ENCODE data around the gene GABBR2.
"Not testable (repeated sequence)": the region's sequence is repeated elsewhere in the genome, so short reads cannot be mapped to it uniquely, and the experiment has no call there.

The GABBR2 gene

DNA sequence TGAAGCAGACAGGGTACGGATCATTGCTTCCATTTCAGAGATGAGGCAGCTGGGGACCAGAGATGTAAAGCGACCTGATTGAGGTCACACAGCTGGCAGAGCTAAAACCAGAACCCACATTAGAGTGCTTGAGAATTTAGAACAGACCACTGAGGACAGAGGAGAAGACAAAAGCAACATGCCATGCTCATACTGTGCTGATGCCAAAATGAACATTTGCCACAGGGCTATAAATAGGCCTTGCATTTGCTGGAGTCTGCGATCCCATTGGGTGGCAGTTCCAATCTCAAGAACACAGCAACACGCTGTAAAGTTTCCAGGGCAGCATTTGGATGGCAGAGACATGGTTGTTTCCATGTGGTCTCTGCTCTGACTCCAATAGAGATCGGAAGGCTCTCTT lies 230.9 kb downstream of the GABBR2 start:
- no peak for DNase-seq (ENCODE audit: low read depth)

DNA sequence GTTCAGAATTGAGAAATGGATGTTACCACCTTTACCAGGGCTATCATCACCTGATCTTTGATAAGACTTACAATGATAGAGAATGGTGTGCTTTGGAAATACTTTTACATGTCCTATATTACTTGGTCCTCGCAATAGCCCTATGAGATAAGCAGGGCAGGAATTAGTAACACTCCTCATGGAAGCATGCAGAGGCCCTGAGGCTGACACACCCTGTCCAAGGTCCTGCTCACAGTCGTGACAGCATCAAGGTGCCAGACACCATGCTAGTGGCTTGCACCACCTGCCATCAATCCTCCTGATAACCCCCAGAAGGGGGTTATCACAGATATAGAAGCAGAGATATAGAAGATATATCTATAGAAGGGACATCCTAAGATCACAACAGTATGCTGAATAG lies 236.5 kb downstream of the GABBR2 start:
- DNase-seq (ENCODE audit: low read depth), result no peak

DNA sequence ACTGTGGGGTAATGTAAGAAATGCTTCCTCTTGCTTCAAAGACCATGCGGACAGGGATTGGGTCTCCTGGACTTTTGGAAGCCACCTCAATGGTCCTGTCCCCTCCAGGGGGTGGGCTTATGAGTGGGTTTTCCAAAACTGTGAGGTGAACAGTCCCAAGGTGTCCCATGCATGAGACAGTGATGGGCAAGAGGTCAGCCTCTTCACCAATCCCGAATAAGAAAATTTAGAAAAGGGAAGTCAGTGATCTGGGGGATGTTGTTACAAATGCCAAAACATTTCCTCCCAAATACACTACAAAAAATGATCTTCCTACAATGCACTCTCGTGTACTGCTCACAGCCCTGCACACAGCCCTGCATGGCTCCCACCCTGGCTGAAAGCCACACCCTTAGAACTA lies 237.6 kb downstream of the GABBR2 start:
- DNase-seq (ENCODE audit: low read depth), result no peak

DNA sequence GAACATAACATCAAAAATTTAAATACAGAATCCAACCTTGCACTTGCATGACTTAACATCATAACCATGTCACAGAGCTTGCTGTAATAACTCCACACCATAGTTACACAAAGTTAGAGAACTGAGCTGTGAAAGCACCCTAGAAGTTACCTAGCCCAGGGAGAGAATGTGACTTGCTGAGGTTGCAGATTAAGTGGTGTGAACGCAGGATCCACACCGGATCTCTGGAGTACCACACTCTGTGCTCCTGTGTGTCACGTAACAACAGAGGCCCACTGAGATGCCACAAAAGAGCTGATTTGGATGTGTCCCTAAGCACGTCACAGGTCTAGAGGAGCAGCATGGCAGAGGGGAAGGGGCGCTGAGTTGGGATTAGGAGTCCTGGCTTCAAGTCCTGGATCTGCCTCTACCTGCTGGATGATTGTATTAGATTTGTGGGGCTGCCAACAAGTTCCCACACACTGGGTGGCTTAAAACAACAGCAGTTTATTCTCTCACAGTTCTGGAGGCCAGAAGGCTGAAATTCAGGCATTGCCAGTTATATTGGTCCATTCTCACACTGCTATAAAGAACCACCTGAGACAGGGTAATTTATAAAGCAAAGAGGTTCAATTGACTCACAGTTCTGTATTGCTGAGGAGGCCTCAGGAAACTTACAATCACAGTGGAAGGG lies 240.0 kb downstream of the GABBR2 start:
- DNase-seq (ENCODE audit: low read depth), result no peak

DNA sequence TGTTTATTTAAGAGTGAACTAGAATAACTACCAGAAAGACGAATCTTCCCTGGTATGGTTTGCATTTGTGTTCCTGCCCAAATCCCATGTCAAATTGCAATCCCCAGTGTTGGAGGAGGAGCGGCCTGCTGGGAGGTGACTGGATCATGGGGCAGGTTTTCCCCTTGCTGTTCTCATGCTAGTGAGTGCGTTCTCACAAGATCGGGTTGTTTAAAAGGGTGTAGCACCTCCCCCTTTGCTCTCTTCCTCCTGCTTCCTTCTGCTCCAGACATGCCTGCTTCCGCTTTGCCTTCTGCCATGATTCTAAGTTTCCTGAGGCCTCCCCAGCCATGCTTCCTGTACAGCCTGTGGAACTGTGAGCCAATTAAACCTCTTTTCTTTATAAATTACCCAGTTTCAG lies 242.9 kb downstream of the GABBR2 start:
- no peak for DNase-seq (ENCODE audit: low read depth)

DNA sequence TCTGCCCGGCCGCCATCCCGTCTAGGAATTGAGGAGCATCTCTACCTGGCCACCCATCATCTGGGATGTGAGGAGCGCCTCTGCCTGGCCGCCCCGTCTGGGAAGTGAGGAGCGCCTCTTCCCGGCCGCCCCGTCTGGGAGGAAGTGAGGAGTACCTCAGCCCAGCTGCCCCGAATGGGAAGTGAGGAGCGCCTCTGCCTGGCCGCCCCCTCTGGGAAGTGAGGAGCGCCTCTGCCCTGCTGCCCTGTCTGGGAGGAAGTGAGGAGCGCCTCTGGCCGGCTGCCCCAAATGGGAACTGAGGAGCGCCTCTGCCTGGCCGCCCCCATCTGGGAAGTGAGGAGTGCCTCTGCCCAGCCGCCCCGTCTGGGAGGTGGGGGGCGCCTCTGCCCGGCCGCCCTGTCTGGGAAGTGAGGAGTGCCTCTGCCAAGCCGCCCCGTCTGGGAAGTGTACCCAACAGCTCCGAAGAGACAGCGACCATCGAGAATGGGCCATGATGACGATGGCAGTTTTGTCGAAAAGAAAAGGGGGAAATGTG lies 244.5 kb downstream of the GABBR2 start:
- DNase-seq (ENCODE audit: low read depth), result not testable (repeated sequence)

DNA sequence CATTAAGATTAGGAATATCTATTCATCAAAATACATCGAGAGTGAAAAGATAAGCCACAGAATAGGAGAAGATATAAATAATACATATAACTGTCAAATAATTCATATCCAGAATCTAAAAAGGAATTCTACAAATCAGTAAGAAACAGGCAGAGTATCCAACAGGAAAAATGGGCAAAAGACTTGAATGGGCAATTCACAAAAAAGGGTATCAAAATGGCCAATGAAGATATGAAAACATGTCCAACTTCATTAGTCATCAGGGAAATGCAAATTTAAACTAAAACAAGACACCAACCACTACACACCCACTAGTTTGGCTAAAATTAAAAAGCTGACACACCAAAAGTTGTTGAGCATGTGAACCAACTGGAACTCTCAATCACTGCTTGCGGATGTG lies 246.4 kb downstream of the GABBR2 start:
- no peak for DNase-seq (ENCODE audit: low read depth)

DNA sequence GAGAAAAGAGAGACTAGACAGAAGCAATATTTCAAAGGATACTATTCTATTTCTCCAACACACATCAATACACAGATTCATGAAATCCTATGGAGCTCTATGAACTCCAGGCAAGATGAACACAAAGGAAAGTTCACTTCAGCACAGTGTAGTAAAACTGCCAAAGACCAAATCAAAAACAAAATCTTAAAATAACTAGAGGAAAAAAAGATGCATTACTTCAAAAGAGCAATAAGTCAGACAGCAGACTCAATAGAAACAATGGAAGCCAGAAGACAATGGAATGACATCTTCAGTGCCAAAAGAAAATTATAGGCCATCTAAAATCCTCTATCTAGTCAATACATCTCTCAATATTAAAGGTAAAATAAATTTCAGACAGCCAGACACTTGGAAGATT lies 248.0 kb downstream of the GABBR2 start:
- no peak for DNase-seq (ENCODE audit: low read depth)

DNA sequence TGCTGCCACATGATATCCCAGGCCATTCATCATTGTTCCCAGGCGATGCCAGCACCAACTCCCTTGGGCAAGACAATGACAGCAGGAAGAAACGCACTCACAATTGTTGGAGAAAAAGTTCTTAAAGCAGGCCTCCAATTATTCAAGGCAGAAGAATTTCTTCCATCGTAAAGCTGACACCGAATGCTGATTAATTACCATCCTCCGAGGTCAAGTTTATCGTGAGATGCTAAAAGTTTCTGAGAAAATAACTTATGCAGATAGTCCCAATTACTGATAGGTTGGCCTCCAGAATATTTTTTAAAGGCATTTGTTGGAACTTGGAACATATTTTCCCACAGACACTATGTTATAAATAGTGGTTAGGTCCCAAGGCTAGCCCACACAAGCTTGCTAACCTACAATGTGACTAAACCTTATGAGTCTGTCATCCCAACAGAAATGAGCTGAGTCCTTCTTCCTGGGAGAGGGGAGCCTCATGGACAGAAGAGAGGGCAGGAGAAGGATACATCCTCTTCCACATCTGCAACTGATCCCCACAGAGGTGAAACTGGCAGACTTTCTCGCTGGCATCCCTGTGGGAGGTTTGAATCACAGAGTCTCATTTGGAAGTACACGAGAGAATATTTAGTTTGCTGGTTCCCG lies 250.9 kb downstream of the GABBR2 start:
- DNase-seq (ENCODE audit: low read depth), result no peak

DNA sequence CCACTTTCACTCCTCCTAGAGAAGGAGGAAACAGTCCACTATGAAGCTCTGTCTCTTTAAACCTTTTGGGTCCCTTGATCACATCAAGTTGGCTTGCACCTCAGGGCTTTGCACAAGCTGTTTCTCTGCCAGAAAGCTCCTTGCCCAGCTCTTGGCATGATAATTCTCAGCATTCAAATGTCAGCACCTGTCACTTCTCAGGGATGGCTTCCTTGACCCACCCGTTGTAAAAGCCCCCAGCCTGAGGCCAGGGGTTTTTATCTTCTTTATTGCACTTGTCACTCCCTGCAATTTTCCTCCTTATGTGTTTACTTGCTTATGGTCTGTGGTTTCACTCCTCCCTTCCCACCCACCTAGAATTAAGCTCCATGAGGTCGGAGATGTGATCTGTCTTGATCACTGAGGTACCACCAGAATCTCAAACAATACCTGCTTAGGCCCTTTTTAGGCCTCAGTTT lies 252.6 kb downstream of the GABBR2 start:
- no peak for DNase-seq (ENCODE audit: low read depth)

DNA sequence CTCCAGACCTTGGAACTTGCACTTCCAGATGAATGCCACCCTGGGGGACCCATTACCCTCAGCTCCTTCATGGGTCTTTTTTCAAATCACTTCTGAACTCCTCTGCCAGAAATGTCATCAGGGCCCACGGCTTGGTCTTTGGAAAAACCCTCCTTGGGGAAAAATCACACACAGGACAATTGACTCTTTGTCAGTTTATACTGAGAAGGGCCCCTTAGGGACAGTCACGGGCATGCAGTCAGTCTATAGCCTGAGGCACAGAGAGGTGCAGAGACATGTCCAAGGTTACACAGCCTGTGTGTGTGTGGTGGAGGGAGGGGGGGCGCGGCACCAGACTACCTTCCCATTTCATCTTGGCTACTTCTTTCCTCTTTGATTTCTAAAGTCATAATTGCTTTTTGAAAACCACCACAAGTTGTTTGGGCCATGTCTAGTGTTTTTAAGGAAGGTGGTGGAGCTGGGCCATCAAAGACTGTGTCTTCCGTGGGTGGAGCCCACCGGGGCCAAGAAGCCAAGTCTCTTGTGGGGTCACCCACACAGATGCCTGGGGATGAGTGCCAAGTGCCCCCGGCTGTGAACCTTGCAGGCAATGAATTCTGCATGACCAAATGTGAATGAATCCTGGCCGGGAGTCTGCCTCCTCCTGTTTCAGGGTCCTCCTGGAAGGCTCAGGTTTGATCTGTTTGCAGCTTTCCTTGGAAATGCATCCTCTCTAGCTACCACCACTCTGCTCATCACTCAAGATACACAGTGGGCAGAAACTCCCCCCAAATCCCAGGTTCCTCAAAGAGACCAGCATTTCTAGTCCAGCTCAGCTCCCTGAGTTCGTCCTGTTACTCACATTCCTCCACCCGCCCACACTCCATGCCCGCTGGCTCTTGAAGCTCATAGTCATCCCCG lies 253.2 kb downstream of the GABBR2 start:
- no peak for DNase-seq (ENCODE audit: low read depth)

DNA sequence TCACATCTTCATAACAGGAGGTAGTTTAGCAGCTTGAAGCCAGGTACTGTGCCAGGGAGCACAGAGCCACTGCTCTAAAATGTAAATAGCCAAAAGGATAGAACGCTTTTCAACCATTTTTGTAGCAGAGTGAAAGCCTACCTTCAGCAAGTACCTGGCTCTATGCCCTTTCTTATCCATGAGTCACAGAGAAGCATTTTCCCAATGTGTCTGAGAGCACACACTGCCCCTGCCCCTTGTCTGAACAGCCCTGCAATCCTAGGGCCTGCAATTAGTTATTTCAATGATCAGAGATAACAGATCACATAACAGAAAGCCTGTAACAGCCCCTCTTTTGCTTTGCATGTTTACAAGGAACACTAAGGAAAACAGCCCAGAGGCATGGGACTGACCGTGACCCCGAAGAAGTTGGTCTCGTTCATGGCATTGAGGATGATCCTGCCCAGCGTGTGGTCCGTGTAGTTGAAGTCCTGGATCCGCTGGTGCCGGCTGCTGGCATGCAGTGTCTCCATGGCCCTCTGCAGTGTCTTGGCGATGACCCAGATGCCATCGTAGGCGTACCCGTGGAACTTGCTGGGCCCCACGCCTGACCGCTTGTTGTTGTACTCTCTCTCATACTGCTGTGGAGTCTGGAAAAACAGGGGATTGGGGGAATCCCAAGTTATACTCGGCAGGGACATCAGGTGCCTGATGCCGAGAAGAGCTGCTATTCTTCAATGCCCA lies 255.0 kb downstream of the GABBR2 start:
- DNase-seq (ENCODE audit: low read depth), result no peak

DNA sequence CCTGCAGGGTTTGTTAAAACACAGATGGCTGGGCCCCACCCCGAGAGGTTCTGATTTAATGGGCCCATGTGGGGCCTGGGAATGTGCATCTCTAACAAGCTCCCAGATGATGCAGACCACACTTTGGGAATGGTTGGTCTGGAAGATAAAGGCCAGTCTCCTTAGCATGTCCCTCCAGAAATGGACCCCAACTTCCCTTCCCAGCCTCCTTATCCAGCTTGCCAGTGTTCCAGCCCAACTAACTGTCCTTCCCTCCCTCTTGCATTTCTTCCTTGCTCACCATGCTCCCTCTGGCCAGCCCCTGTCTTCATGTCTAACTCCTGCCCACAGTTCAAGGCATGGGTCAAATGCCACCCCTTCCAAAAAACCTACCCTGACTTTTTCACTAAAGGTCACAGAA lies 257.2 kb downstream of the GABBR2 start:
- DNase-seq (ENCODE audit: low read depth), result no peak

DNA sequence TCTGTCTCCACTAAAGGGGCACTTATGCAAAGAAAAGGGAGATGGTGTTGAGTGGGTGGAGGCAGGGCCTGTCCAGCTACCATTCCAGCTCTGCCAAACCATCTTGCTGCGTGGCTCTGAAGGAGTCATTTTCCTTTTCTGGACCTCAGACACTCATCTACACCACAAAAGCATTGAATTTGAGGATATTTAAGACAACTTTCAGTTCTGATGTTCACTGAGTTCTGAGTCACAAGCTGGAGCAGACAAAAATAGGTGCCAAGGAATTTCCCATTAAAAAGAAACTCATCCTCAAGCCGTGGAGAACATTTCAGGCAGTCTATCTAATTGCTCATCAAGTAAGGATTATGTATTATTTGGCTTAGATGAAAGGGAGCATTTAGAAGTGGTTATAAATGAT lies 258.2 kb downstream of the GABBR2 start:
- no peak for DNase-seq (ENCODE audit: low read depth)

DNA sequence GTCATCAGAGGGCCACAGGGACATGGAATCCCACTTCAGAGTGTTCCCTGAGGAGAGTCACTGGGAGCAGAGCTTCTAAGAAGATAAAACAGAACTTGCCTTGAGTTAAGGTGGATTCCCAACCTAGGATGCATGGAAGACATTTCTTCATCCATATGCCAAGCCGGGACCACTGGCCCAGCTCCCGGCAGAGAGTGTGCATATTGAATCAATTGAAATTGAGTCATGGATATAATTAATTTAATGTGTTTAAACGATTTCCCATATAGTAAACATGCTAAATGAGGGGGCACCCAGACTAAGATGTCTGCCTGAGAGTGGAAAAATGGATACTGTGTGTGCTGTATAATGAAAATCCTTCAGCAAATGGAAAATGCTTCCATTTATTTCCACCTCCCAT lies 258.9 kb downstream of the GABBR2 start:
- DNase-seq (ENCODE audit: low read depth), result no peak

DNA sequence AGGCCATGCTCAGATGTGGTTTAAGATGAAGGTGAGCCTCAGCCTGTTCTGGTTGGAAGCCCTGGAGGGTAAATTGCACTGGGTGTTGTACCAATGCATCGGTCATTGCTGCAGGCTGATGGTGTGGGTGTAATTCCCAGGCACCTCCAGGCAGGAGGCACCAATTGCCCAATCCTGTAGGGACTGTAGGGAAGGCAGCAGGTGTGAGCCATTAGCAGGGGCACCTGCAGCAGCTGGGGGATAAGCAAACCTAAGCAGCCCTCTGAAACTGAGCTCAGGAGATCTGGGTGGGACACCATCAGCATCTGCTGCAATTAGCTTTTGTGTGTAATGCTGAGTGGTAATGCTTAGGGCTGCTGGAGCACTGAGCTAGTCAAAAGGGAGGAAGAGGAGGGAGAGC lies 263.2 kb downstream of the GABBR2 start:
- no peak for DNase-seq (ENCODE audit: low read depth)

DNA sequence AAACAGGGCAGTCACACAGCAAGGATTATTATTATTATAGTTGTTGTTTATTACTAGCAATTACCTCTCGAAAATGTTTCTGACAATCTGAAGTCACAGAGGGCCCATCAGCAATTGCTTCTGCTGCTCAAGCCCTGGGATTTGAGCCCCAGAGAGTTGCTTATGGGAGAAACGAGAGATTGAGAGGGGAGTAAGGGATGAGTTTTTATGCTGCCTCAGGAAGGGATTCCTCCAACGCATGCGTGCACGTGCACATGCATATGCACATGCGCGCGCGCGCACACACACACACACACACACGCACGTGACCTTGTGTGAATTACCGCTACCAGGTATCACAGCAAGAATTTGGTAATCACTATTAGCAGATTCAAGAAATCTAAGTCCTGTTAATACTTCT lies 264.1 kb downstream of the GABBR2 start:
- no peak for DNase-seq (ENCODE audit: low read depth)

DNA sequence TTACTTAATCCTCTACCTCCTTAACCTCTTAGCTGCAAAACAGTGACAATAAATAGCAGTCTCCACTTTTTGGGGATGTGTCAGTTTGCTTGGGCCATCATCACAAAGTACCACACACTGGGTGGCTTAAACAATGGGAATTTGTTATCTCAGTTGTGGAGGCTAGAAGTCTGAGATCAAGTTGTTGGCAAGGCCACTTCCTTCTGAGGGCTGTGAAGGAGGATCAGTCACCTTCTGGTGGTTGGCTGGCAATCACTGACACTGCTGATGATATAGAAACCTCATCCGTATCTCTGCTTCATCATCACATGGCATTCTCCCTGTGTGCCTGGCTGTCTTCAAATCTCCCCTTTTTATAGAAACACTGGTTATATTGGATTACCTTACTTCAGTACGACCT lies 266.2 kb downstream of the GABBR2 start:
- DNase-seq (ENCODE audit: low read depth), result no peak

DNA sequence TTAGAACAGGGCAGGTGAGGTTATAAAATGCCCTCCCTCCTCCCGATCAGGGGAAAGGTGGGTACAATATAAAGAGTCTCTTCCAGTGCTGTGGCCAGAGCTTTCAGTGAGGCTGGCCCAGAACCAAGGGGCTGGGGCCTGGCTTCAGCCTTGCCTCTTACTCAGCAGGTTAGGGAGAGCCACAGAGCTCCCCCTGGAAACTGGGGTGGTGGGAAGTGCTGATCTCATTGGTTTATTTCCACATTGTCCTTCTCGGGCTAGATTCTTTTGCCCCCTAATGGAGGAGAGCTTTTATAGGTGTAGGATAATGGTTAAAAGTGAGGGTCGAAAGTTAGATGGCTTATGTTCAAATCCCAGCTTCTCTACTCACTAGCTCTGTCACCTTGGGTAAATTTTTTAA lies 266.6 kb downstream of the GABBR2 start:
- no peak for DNase-seq (ENCODE audit: low read depth)

DNA sequence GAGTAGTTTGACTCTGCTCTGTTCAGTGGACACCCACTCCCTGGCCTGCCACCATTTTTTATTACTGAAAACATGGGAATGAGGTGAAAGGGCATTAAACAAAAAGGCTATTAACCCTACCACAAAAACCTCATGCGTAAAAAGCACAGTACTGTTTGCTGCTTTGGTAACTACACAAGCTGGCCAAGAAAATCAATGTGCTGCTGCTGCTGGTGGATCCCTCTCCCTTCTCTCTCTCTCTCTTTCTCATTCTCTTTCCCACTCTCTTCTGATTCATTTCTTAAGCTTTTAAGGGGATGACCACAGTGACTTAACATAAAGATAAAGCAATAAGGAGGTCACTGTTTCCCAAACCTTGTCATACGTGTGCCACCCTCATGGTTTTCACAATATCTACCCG lies 270.1 kb downstream of the GABBR2 start:
- DNase-seq (ENCODE audit: low read depth), result no peak

DNA sequence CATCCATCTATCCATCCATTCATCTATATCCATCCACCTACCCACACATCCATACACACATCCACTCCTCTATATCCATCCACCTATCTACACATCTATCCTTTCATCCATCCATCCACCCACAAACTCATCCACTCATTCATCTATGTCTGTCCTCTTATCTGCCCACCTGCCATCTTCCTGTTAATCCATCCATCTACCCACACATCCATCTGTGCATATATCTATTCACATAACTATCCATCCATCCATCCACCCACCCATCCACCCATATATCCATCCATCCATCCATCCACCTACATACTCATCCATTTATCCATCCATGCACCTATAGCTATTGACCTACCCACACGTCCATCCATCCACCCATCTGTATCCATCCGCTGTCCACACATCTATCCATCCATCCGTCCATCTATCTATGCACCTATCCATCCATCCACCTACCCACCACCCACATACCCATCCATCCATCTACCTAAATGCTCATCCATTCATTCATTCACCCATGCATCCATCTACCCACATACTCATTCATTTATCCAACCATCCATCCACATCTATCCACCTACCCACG lies 271.2 kb downstream of the GABBR2 start:
- no peak for DNase-seq (ENCODE audit: low read depth)

DNA sequence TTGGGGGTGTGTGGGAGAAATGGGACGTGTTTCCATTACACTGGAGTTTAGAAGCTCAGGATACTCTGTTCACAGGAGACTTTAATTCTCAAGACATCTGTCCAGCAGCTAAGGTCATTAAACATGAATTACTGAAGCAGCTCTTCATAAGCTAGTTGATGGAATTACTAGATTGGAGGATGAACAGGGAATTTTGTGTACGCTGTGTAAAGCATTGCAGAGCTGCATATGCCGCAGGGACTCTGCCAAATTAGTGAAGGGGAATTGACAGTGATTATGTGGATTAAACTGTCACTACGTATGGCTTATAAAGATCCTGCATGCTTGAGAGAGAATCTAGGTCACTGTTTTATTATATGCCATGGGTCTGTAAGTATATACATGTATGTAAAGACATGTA lies 275.8 kb downstream of the GABBR2 start:
- no peak for DNase-seq (ENCODE audit: low read depth)

Measured in stimulated activated CD8-positive, alpha-beta memory T cell treated with anti-CD3 and anti-CD28 coated beads, Interleukin-7, amount 100 ng/mL, for 24 hours (primary cell).